NCI-H1436 (cell line): ENCODE results near the gene ATOSA.
A peak's percentile ranks its signal among the peaks of the same experiment; 100 is the strongest.

Source experiments
- DNase-seq: peaks from one replicate; lab custom pipeline; 2025; lab: John Stamatoyannopoulos, UW

Gene ATOSA

DNA sequence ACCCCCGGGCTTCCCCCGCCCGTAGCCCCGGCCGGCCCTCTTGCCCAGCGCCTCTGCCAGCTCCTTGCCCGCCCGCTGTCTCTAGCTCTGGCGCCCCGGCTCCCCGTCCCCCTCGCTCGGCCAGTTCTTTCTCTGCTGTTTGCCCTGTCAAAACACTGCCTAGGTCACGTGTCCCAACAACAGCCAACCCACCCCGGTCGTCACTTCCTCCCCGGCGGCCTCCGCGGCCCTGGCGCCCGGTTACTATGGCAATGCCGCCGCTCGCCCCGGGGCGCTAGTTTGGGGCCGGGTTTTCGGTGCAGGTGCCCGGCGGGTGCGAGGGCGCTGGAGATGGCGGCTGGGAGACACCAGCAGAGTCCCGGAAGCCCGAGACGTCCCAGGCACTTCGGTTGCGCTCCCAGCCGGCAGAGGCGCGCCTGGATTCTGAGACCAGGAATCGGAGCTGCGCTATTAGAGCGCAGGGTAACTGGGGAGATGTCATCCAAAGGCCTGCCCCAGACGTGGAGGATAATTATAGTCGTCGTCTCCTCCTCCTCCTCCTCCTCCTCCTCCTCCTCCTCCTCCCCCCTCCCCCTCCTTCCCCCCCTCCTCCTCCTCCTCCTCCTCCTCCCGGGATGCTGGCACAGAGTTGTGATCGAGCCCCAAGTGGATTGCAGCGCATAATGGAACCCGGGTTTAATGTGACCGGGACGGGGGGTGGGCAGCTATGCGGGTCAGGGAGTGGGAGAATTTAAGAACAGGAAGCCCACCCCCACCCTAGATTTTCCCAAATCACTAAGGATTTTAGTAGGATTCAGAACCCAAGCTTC, at the start of gene ATOSA:
TSS of gene ATOSA (minus strand) at position 157 of the 809 bp plus-strand sequence. CDS start 1,367 bp downstream, outside the sequence.
- DNase-seq, result peak; percentile 71

DNA sequence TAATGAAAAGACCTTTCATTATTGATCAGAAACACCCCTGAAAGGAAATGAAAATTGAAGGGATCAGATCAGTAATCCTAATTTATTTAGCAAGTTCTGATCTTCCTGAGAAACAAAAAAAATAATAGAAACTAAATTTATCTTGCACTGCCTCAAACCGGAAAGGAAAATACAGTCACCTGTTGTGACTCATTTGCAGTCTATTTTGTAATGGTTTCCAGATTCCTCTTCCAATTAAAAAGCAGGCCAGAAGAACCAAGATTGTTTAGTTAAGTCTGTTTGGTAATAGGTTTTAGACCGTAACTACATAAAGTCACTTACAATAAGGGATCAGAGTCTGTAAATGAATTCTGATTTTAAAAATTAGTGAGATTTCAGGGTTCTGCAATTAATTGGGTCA, 49.7 kb upstream of the ATOSA start:
- no peak for DNase-seq

- peak; percentile 4 for DNase-seq
These were observed 48.6 kb upstream of the ATOSA start for GRCh38 chr15:52727815-52728214.

- DNase-seq, result no peak
These were observed 47.0 kb upstream of the ATOSA start for GRCh38 chr15:52726195-52726594.

DNA sequence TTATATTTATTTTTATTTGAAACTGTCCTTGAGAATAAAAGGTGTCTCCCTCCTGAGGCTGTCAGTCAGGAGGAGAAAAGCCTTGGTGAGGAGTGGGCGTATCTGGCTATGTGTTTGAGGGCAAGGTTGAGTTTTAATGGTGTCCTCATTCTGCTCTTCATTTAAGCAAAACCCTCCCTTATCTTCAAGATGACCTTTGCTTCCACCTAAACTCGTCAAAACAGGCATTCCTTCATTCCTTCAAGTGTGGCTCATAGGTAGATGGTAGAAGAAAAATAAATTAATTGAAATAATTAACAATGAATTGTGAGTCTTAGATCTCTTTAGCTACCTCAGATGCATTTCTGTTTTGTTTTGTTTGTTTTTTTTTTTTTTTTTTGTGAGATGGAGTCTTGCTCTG, 39.4 kb upstream of the ATOSA start:
- no peak for DNase-seq

DNA sequence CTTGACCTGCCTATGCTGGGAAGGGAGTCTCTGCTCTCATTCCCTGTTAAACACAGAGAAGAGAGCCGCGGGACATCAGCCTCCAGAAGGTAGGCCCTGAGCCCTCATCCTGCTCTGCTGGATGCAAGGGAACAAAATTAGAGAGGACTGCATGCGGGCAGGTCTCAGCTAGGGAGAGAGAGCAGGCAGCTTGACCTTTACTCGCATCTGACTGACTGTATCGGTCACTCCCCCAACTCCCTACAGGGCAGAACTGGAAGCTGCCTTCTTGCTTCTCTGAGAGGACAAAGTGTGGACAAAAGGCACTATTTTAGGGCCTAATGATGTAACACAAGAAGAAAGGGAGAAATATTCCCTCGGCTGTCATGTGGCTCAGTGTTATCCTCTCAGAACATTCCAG, 38.7 kb upstream of the ATOSA start:
- no peak for DNase-seq

DNA sequence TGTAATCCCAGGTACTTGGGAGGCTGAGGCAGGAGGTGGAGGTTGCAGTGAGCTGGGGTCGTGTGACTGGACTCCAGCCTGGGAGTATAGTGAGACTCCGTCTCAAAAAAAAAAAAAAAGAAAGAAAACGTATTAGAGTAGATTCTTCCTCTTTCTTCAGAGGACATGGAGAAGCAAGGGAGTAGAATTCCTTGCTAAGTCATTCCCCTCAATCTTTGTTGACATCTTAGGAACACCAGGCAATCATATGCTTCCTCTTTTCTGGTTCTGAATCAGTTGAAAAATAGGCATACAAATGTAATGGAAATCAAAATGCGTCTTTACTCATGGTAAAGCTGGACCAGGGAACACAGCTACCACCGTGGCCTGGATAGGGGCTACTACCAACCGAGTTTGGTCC, 38.3 kb upstream of the ATOSA start:
- no peak for DNase-seq

- DNase-seq, result no peak
These were observed 37.3 kb upstream of the ATOSA start for GRCh38 chr15:52716536-52716935.

GRCh38 chr15:52715411-52715810, 36.2 kb upstream of the ATOSA start:
- DNase-seq, result no peak

DNA sequence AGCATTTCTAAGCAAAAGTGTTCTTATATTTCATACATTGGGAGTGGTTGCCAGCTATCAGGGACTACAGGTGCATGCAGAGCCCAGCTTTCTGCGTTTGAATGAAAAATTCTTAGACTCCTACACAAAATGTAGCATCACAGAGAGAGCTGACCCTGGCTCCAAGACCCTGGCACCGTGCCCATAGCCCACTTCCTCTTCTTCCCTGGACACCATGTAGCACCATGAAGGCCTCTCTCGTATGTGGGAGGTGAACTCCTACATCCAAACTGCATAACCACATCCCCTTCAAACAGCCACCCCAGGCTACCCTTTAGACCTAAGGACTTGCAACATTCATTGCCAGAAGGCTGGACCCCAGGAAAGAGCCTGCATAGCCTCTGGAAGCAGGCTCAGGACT, 35.8 kb upstream of the ATOSA start:
- DNase-seq, result no peak

DNA sequence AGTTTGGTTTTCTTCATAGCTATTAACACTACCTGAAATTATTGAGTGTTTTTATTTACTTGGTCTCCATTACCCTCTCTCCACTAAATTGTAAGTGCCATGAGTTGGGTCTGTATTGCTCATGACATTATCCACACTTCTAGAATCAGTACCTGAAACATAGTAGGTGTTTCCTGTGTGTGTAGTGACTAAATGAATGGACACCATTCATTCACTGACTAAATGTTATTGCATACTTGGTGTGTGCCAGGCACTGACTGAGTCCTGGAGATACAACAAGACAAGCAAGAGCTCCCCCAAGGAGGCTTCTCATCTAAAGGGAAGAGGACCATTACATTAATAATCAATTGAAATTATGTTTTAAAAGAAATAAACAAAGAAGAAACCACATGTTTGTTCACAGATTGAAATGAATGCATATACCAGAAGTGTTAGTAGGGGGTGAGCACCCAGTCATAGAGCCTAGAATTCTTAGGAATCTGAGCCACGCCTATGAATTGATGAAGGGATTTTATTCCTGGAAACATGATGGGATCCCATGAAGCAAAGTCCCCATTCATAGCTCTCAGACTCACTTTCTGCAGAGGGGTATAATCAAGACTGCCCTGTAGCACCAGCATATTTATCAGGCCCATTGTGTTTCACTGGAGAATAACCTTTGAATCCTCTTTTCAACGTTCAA, 31.7 kb upstream of the ATOSA start:
- DNase-seq, result no peak

DNA sequence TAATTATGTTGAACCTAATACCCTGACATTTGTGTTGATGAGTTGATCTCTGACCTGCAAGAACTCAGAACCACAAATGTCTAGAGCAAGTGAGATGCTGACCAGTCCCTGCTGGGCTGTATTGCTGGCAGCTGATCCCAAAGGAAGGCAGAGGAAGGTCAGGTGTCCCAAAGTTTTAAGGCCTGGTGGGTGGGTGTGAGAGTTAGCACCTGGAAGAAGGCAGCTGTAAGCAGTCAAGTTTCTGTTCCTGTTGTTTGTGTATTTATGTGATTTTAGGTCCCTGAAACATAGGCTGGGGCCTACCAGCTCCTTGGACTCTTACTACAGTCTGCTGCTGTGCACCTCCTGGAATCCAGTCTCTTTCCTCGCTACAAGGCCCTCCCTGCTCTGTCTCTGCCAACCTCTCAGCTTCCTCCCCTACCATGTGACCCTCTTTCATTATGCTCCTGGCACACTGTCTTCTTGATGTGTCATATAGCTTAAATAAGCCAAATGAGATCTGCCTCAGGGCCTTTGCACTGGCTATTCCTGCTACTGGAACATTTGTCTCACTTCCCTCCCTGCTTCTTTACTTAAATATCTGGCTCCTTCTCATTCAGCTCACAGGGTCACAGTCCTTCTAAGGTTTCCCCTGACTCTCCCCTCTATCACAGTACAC, 31.0 kb upstream of the ATOSA start:
- no peak for DNase-seq

DNA sequence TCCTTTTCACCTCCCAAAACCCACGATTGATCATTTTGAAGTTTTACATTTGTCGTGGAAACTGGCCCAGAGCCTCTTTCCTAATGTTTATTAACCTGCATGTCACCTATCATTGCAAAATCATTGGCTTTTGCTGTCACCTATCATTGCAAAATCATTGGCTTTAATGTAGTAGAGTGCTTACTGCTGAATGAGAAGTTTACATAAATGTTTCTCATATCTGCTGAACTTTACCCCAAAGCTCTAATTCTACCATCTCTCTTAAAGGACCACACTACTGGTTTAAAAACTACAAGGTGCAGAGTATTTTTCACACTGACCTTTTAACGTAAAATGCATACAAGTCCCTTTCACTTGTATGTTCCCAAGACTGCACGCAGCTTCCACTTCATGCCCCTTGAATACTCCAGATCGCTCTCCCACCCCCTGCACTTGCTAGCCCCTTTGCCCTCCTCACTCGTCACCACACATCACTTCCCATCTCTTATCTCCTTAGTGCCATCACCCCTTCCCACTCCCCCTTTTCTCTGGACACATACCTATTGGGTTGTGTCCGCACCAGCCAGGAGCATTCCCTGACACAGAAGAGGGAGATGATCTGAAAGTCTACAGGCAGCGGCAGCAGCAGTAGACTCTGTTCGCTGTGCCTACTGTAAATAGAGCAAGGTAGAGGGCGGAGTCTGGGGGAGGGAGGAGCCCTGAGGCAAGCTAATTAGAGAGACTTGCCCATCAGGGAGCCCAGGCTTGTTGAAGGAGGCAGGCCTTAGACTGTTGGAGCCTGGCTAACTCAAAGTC, 30.2 kb upstream of the ATOSA start:
- DNase-seq, result peak; percentile 60

GRCh38 chr15:52706091-52706490, 26.9 kb upstream of the ATOSA start:
- no peak for DNase-seq

DNA sequence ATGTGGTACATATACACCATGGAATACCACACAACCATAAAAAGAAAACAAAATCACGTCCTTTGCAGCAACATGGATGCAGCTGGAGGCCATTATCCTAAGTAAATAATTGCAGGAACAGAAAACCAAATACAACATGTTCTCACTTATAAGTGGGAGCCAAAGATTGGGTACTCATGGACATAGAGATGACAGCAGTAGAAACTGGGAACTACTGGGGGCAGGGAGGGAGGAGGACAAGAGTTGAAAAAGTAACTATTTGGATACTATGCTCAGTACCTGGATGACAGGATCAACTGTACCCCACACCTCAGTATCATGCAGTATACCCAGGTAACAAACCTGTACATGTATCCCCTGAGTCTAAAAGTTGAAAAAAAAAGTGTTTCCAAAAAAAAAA, 23.2 kb upstream of the ATOSA start:
- DNase-seq, result no peak

- no peak for DNase-seq
These were observed 20.3 kb upstream of the ATOSA start for GRCh38 chr15:52699457-52699856.

DNA sequence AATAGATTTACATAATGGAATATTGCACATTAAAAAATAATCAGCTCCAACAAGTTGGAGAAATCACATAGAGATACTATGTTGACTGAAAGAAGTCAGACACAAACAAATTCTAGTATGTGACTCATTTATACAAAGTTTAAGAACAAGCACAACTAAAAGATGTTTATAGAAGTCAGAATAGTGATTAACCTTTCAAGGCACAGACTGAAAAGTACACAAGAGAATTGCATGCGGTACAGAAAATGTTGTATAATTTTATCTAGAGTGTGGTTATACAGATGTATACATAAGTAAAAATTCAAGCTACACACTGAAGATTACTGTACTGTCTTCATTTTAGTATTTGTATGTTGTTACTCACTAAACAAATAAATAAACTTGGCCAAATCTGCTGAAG, 19.3 kb upstream of the ATOSA start:
- DNase-seq, result no peak

GRCh38 chr15:52697051-52697450, 17.9 kb upstream of the ATOSA start:
- no peak for DNase-seq

- DNase-seq, result no peak
These were observed 16.0 kb upstream of the ATOSA start for GRCh38 chr15:52695154-52695553.

DNA sequence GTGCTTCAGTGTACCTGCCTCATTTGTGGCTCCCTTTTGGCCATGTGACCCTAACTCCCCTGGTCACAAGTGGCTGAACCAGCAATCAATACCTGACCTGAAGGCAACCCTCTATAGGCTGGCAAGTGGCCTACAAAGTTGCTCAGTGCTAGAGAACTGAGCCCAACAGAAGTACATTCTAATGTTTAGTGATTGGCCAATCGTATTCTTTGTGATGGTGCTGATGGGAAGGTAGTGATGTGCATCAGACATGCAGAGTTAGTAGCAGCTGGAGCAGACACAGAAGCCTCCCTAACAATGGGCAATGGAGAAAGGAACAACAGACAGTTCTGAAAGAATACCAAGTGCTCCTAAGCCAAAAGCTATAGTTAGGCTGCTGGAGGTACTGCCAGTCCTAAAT, 10.4 kb upstream of the ATOSA start:
- no peak for DNase-seq

DNA sequence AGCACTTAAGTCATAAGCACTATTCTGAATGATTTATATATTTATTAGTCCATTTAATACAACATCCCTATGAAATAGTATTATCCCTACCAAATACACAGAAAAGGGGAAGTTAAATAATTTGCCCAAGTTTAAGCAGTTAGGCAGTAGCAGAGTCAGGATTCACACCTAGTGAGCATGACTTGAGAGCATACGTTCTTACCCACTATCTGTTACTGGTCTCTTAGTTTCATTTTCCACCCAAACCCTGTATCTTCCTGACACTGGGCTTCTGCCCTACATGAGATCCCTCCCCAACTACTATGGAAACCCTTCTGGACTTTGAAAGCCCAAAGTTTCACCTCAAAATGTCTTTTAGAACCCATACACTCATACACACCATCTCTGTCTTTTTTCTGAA, 4.4 kb upstream of the ATOSA start:
- no peak for DNase-seq

- no peak for DNase-seq
These were observed 3.6 kb upstream of the ATOSA start for GRCh38 chr15:52682781-52683180.
